H54 (cell line): ENCODE results near the gene NGRN.
"Not testable (repeated sequence)": the region's sequence is repeated elsewhere in the genome, so short reads cannot be mapped to it uniquely, and the experiment has no call there.

ENCODE experiments used
- DNase-seq: peaks from one replicate; pipeline ENCODE4 v3.0.0; 2011; ENCODE audit warnings: low spot score, mixed read lengths; ENCODE audit not compliant: insufficient read length
- FAIRE-seq: peaks from 3 replicates; lab custom pipeline; 2011; peaks lifted over from hg19 to GRCh38; lab: Jason Lieb, UNC
- POLR2A ChIP-seq: IDR thresholded peaks from 2 replicates; pipeline ENCODE4 v1.6.1; 2011; ENCODE audit warnings: low read depth, mild to moderate bottlenecking, low read length

NGRN gene

GRCh38 chr15:90249203-90249863 lies 16.1 kb upstream of the NGRN start, which contains the start of gene TTLL13:
TTLL13 (plus strand) TSS chr15:90249556; CDS start chr15:90250631, 1,075 bp downstream.
- DNase-seq (peak; percentile 54), FAIRE-seq (no peak)
- peak; percentile 75 for TF ChIP-seq POLR2A

GRCh38 chr15:90257776-90258175 lies 7.7 kb upstream of the NGRN start:
- TF ChIP-seq POLR2A, result no peak
- no peak for DNase-seq
- no peak for FAIRE-seq

GRCh38 chr15:90259524-90259923 lies 5.9 kb upstream of the NGRN start:
- TF ChIP-seq POLR2A, result no peak
- FAIRE-seq, result no peak
- no peak for DNase-seq

- not testable (repeated sequence) for FAIRE-seq, DNase-seq
These were observed 4.7 kb upstream of the NGRN start for GRCh38 chr15:90260731-90261130.

GRCh38 chr15:90261811-90262210 lies 3.7 kb upstream of the NGRN start:
- DNase-seq (no peak), FAIRE-seq (no peak)
- no peak for TF ChIP-seq POLR2A

- no peak for DNase-seq
- TF ChIP-seq POLR2A, result no peak
- no peak for FAIRE-seq
These were observed 3.0 kb upstream of the NGRN start for GRCh38 chr15:90262426-90262825.

GRCh38 chr15:90264671-90265070 lies 801 bp upstream of the NGRN start:
- FAIRE-seq, result no peak
- no peak for DNase-seq
- no peak for TF ChIP-seq POLR2A

- FAIRE-seq, result no peak
- DNase-seq, result no peak
- no peak for TF ChIP-seq POLR2A
These were observed 574 bp downstream of the NGRN start for GRCh38 chr15:90266061-90266431.

- no peak for TF ChIP-seq POLR2A
- FAIRE-seq (no peak), DNase-seq (no peak)
These were observed 1.0 kb downstream of the NGRN start for GRCh38 chr15:90266485-90266884.

GRCh38 chr15:90268415-90268814 lies 2.9 kb downstream of the NGRN start:
- FAIRE-seq, result no peak
- no peak for DNase-seq
- TF ChIP-seq POLR2A, result no peak

GRCh38 chr15:90270502-90271150 lies 5.2 kb downstream of the NGRN start:
- no peak for TF ChIP-seq POLR2A
- DNase-seq, result no peak
- no peak for FAIRE-seq

GRCh38 chr15:90271459-90272166 lies 6.1 kb downstream of the NGRN start:
- no peak for FAIRE-seq
- TF ChIP-seq POLR2A, result no peak
- no peak for DNase-seq

GRCh38 chr15:90278467-90278866 lies 13.0 kb downstream of the NGRN start:
- not testable (repeated sequence) for DNase-seq, FAIRE-seq

GRCh38 chr15:90280743-90281142 lies 15.3 kb downstream of the NGRN start:
- FAIRE-seq, DNase-seq: not testable (repeated sequence)

- not testable (repeated sequence) for FAIRE-seq, DNase-seq
These were observed 16.2 kb downstream of the NGRN start for GRCh38 chr15:90281637-90282036.
